Tibial nerve (tissue), 4 donors: ENCODE data around the gene MAJIN. TPM values are rescaled to one million over a fixed set of nuclear protein-coding genes. Genes with fewer than 3 reads are reported as not detected.

Experiments used
- DNase-seq, 2 donors: peaks; one replicate each; pipeline ENCODE4 v3.0.0-alpha.2; 2019; ENCODE audit warnings: low spot score in 2 of 2
- H3K27ac ChIP-seq, 4 donors: fragments of 200-600 bp; sonication (generic) in 3 of 4; one replicate each; pipeline ENCODE4 v1.5.1; 2017 to 2019; ENCODE audit warnings: mild to moderate bottlenecking in 1 of 4
- H3K27me3 ChIP-seq, 2 donors: fragments of 200-600 bp; sonication (generic) in 1 of 2; one replicate each; pipeline versions ENCODE4 v1.5.1 to v1.6.0; 2017 to 2019
- H3K36me3 ChIP-seq, 3 donors: fragments of 200-600 bp; sonication (generic); one replicate each; pipeline ENCODE4 v1.5.1; 2018 to 2019
- H3K4me1 ChIP-seq, 4 donors: fragments of 200-600 bp; sonication (generic) in 3 of 4; one replicate each; pipeline ENCODE4 v1.5.1; 2017 to 2019
- H3K4me3 ChIP-seq, 4 donors: fragments of 200-600 bp; sonication (generic) in 3 of 4; one replicate each; pipeline ENCODE4 v1.5.1; 2017 to 2019; ENCODE audit warnings: mild to moderate bottlenecking in 1 of 4, moderate library complexity in 1 of 4
- H3K9me3 ChIP-seq, 4 donors: fragments of 200-600 bp; sonication (generic) in 3 of 4; one replicate each; pipeline ENCODE4 v1.5.1; 2017 to 2019
- CTCF ChIP-seq, 5 experiments: fragments of 200-600 bp in 3 of 5; fragments of 450-650 bp in 2 of 5; sonication (generic) in 3 of 5; IDR thresholded peaks; one replicate each; pipeline ENCODE4 v1.5.1; 2016 to 2019; ENCODE audit warnings: antibody characterized with exemption in 5 of 5, mild to moderate bottlenecking in 3 of 5, moderate library complexity in 2 of 5
- EP300 ChIP-seq, 2 donors: sonication (generic); formaldehyde crosslinking; IDR thresholded peaks; one replicate each; pipeline ENCODE4 v1.6.1; 2017; ENCODE audit warnings: antibody characterized with exemption in 2 of 2, mild to moderate bottlenecking in 1 of 2
- POLR2A ChIP-seq, 2 donors: fragments of 450-650 bp; IDR thresholded peaks; one replicate each; pipeline ENCODE4 v1.6.1; 2017; ENCODE audit warnings: antibody characterized with exemption in 2 of 2, mild to moderate bottlenecking in 2 of 2, moderate library complexity in 2 of 2
- WGBS, 2 donors: methylation state at CpG; one replicate each; pipeline ENCODE4 v1.1.5; 2018; 5-methylcytosine and 5-hydroxymethylcytosine counted together
- total RNA-seq, 4 donors: library from RNA; depleted of rRNA; stranded (reverse); fragments of >200 nt; gene quantifications; one replicate each; pipeline ENCODE4 v1.1.0, GENCODE V29; 2016

The MAJIN gene
- total RNA-seq, 4 donors from 2014 or later = not detected

- H3K9me3 ChIP-seq = no peaks in the 10 kb centered on the region
- H3K27me3 ChIP-seq = peaks cover 0 to 23% of the 10 kb centered on the region in 2 donors
- no peaks in the 10 kb centered on the region for H3K36me3 ChIP-seq
- no peak overlapping the region for H3K4me3 ChIP-seq
- H3K27ac ChIP-seq = no peak overlapping the region
- 88 to 93% methylated on average over 8 of the region's 8 CpGs for WGBS, 2 donors
- peaks cover 0 to 11% (median 0%) of the 10 kb centered on the region in 4 donors for H3K4me1 ChIP-seq
- no peak for TF ChIP-seq CTCF (IDR thresholded peaks at IDR 0.05)
- no peak for TF ChIP-seq POLR2A (IDR thresholded peaks at IDR 0.05)
- no peak for TF ChIP-seq EP300 (IDR thresholded peaks at IDR 0.05)
- no peak for DNase-seq
These were observed 1.2 kb downstream of the MAJIN start for GRCh38 chr11:64970731-64971151.

- Histone ChIP-seq H3K4me1 (peaks cover 0 to 11% (median 0%) of the 10 kb centered on the region in 4 donors), H3K4me3 (no peak overlapping the region), H3K36me3 (no peaks in the 10 kb centered on the region), H3K9me3 (no peaks in the 10 kb centered on the region), H3K27me3 (peaks cover 0 to 23% of the 10 kb centered on the region in 2 donors), H3K27ac (no peak overlapping the region)
- 45 to 48% methylated on average over 5 of the region's 5 CpGs for WGBS, 2 donors
- DNase-seq = no peak
- TF ChIP-seq CTCF (IDR thresholded peaks at IDR 0.05) = no peak
- no peak for TF ChIP-seq POLR2A (IDR thresholded peaks at IDR 0.05)
- no peak for TF ChIP-seq EP300 (IDR thresholded peaks at IDR 0.05)
These were observed 2.7 kb downstream of the MAJIN start for GRCh38 chr11:64969209-64969608.

GRCh38 chr11:64967375-64967774, 4.5 kb downstream of the MAJIN start:
- H3K4me1 ChIP-seq = peaks cover 0 to 10% (median 0%) of the 10 kb centered on the region in 4 donors

GRCh38 chr11:64963072-64963631, 8.8 kb downstream of the MAJIN start:
- TF ChIP-seq CTCF (IDR thresholded peaks at IDR 0.05) (no peak), POLR2A (IDR thresholded peaks at IDR 0.05) (no peak), EP300 (IDR thresholded peaks at IDR 0.05) (no peak)
- WGBS, 2 donors = 75 to 79% methylated on average over 5 of the region's 5 CpGs
- H3K27me3 ChIP-seq = no peaks in the 10 kb centered on the region

More at GRCh38 chr11:64967375-64967774, 4.5 kb downstream of the MAJIN start:
- 90 to 95% methylated on average over 3 of the region's 3 CpGs for WGBS, 2 donors
- TF ChIP-seq EP300 (IDR thresholded peaks at IDR 0.05) = no peak
- no peak for TF ChIP-seq CTCF (IDR thresholded peaks at IDR 0.05)
- TF ChIP-seq POLR2A (IDR thresholded peaks at IDR 0.05) = no peak
- Histone ChIP-seq H3K4me3 (no peak overlapping the region), H3K9me3 (no peaks in the 10 kb centered on the region), H3K27ac (no peak overlapping the region), H3K27me3 (peaks cover 0 to 11% of the 10 kb centered on the region in 2 donors), H3K36me3 (no peaks in the 10 kb centered on the region)
- no peak for DNase-seq

GRCh38 chr11:64960719-64961118, 11.2 kb downstream of the MAJIN start:
- no peaks in the 10 kb centered on the region for H3K4me1 ChIP-seq
- WGBS, 2 donors = 40 to 45% methylated on average over 4 of the region's 4 CpGs
- DNase-seq = no peak
- H3K36me3 ChIP-seq = no peaks in the 10 kb centered on the region
- no peak overlapping the region for H3K27ac ChIP-seq
- H3K4me3 ChIP-seq = no peak overlapping the region
- no peaks in the 10 kb centered on the region for H3K9me3 ChIP-seq
- no peaks in the 10 kb centered on the region for H3K27me3 ChIP-seq
- no peak for TF ChIP-seq POLR2A (IDR thresholded peaks at IDR 0.05)
- TF ChIP-seq EP300 (IDR thresholded peaks at IDR 0.05) = no peak
- TF ChIP-seq CTCF (IDR thresholded peaks at IDR 0.05) = no peak

More at GRCh38 chr11:64963072-64963631, 8.8 kb downstream of the MAJIN start:
- no peak overlapping the region for H3K27ac ChIP-seq
- no peaks in the 10 kb centered on the region for H3K36me3 ChIP-seq
- no peak overlapping the region for H3K4me3 ChIP-seq
- DNase-seq = no peak
- H3K9me3 ChIP-seq = no peaks in the 10 kb centered on the region
- H3K4me1 ChIP-seq = no peaks in the 10 kb centered on the region
